ENCODE results near the gene FBXO39.
"Not testable (repeated sequence)": the region's sequence is repeated elsewhere in the genome, so short reads cannot be mapped to it uniquely, and the experiment has no call there.

FBXO39 gene

GRCh38 chr17:6775871-6776405, at the start of gene FBXO39:
TSS of gene FBXO39 (plus strand) at chr17:6776215. CDS start at chr17:6779869, 3,654 bp downstream.
- DNase-seq, result no peak

- DNase-seq, result no peak
These were observed 46.5 kb upstream of the FBXO39 start for GRCh38 chr17:6729531-6729930.

- not testable (repeated sequence) for DNase-seq
These were observed 29.4 kb upstream of the FBXO39 start for GRCh38 chr17:6746665-6747064.

- DNase-seq, result no peak
These were observed 27.4 kb upstream of the FBXO39 start for GRCh38 chr17:6748617-6749016.

GRCh38 chr17:6749519-6749918, 26.5 kb upstream of the FBXO39 start:
- DNase-seq, result no peak

- no peak for DNase-seq
These were observed 23.7 kb upstream of the FBXO39 start for GRCh38 chr17:6752068-6752909.

GRCh38 chr17:6753006-6753445, 23.0 kb upstream of the FBXO39 start:
- peak; percentile 37 for DNase-seq

- DNase-seq, result no peak
These were observed 22.5 kb upstream of the FBXO39 start for GRCh38 chr17:6753546-6753945.

- no peak for DNase-seq
These were observed 20.7 kb upstream of the FBXO39 start for GRCh38 chr17:6755281-6755680.

GRCh38 chr17:6755731-6756184, 20.3 kb upstream of the FBXO39 start, which contains the start of gene XAF1:
TSS of gene XAF1 (plus strand) at chr17:6756046. CDS start at chr17:6756079, 33 bp downstream.
- DNase-seq, result peak; percentile 35

GRCh38 chr17:6756425-6757031, 19.5 kb upstream of the FBXO39 start:
- DNase-seq, result no peak

GRCh38 chr17:6757747-6758146, 18.3 kb upstream of the FBXO39 start:
- DNase-seq, result no peak

GRCh38 chr17:6761779-6762178, 14.2 kb upstream of the FBXO39 start:
- DNase-seq, result no peak

- no peak for DNase-seq
These were observed 7.6 kb upstream of the FBXO39 start for GRCh38 chr17:6768447-6768846.

- DNase-seq, result no peak
These were observed 4.0 kb upstream of the FBXO39 start for GRCh38 chr17:6772016-6772415.

- not testable (repeated sequence) for DNase-seq
These were observed 1.1 kb upstream of the FBXO39 start for GRCh38 chr17:6774906-6775305.

- DNase-seq, result no peak
These were observed 3.4 kb downstream of the FBXO39 start for GRCh38 chr17:6779411-6779810.

- DNase-seq, result no peak
These were observed 4.0 kb downstream of the FBXO39 start for GRCh38 chr17:6780001-6780400.

- DNase-seq, result no peak
These were observed 4.9 kb downstream of the FBXO39 start for GRCh38 chr17:6780886-6781285.

- DNase-seq, result no peak
These were observed 6.2 kb downstream of the FBXO39 start for GRCh38 chr17:6782244-6782643.

GRCh38 chr17:6786618-6787017, 10.6 kb downstream of the FBXO39 start:
- no peak for DNase-seq

GRCh38 chr17:6787081-6787693, 11.2 kb downstream of the FBXO39 start:
- DNase-seq, result no peak

GRCh38 chr17:6789146-6789545, 13.1 kb downstream of the FBXO39 start:
- DNase-seq, result no peak
